GM19240 (cell line): ENCODE results near the gene HDAC7.

Experiments
- DNase-seq: peaks from one replicate; pipeline ENCODE4 v3.0.0; 2011; ENCODE audit warnings: low spot score; ENCODE audit not compliant: insufficient read length

HDAC7 gene

GRCh38 chr12:47779943-47780504 lies 39.7 kb downstream of the HDAC7 start:
- DNase-seq, result no peak

- DNase-seq, result peak; percentile 91
These were observed 40.3 kb downstream of the HDAC7 start for GRCh38 chr12:47779301-47779942.

- no peak for DNase-seq
These were observed 40.8 kb downstream of the HDAC7 start for GRCh38 chr12:47778881-47779280.

- no peak for DNase-seq
These were observed 41.8 kb downstream of the HDAC7 start for GRCh38 chr12:47777741-47778558.

GRCh38 chr12:47777151-47777550 lies 42.6 kb downstream of the HDAC7 start:
- DNase-seq, result no peak

- DNase-seq, result no peak
These were observed 43.1 kb downstream of the HDAC7 start for GRCh38 chr12:47776471-47777143.

GRCh38 chr12:47775100-47775911 lies 44.4 kb downstream of the HDAC7 start:
- no peak for DNase-seq

- no peak for DNase-seq
These were observed 45.0 kb downstream of the HDAC7 start for GRCh38 chr12:47774663-47775062.

- DNase-seq, result no peak
These were observed 45.7 kb downstream of the HDAC7 start for GRCh38 chr12:47773858-47774580.

GRCh38 chr12:47773062-47773857 lies 46.4 kb downstream of the HDAC7 start, which contains the start of gene SLC48A1:
Gene SLC48A1 (plus strand): TSS chr12:47773238. CDS start chr12:47773305, 67 bp downstream.
- peak; percentile 90 for DNase-seq

- no peak for DNase-seq
These were observed 47.0 kb downstream of the HDAC7 start for GRCh38 chr12:47772738-47773061.

GRCh38 chr12:47772094-47772660 lies 47.5 kb downstream of the HDAC7 start:
- DNase-seq, result no peak

- no peak for DNase-seq
These were observed 48.4 kb downstream of the HDAC7 start for GRCh38 chr12:47771304-47771703.

GRCh38 chr12:47770086-47770726 lies 49.5 kb downstream of the HDAC7 start:
- DNase-seq, result no peak

- DNase-seq, result no peak
These were observed 50.2 kb downstream of the HDAC7 start for GRCh38 chr12:47769234-47770085.

- no peak for DNase-seq
These were observed 51.3 kb downstream of the HDAC7 start for GRCh38 chr12:47768323-47768811.

GRCh38 chr12:47767216-47767724 lies 52.4 kb downstream of the HDAC7 start:
- DNase-seq, result no peak
